Keratinocyte (primary cell): ENCODE measurements around the gene YAP1. TPM values are rescaled to one million over a fixed set of nuclear protein-coding genes. Genes with fewer than 3 reads are reported as not detected.
A peak's percentile ranks its signal among the peaks of the same experiment; 100 is the strongest.

ENCODE experiments used
- DNase-seq: peaks from one replicate; pipeline ENCODE4 v3.0.0-alpha.2; 2011; ENCODE audit warnings: low read depth, missing footprints, low spot score
- FAIRE-seq: peaks from 2 replicates; lab custom pipeline; 2011; peaks lifted over from hg19 to GRCh38; lab: Jason Lieb, UNC
- H2AFZ ChIP-seq: 2 replicates; pipeline ENCODE4 v1.6.0; 2012; ENCODE audit warnings: low read length, control low read depth, inconsistent platforms; ENCODE audit not compliant: control insufficient read depth
- H3K27ac ChIP-seq: 2 replicates; pipeline ENCODE4 v1.5.1; 2011; ENCODE audit warnings: low read length; ENCODE audit not compliant: control insufficient read depth, insufficient read depth
- H3K27me3 ChIP-seq: 3 replicates; pipeline ENCODE4 v1.6.0; 2011; ENCODE audit warnings: low read length; ENCODE audit not compliant: control insufficient read depth, insufficient read depth; ENCODE audit errors: extremely low read depth
- H3K36me3 ChIP-seq, 2 experiments: 2 replicates in 1 of 2; 3 replicates in 1 of 2; pipeline ENCODE4 v1.5.1; 2011; ENCODE audit warnings: low read length in 2 of 2, mild to moderate bottlenecking in 1 of 2; ENCODE audit not compliant: control insufficient read depth in 2 of 2, insufficient read depth in 2 of 2; ENCODE audit errors: extremely low read depth in 1 of 2
- H3K4me1 ChIP-seq: 3 replicates; pipeline ENCODE4 v1.5.1; 2011; ENCODE audit warnings: low read length; ENCODE audit not compliant: control insufficient read depth, insufficient read depth; ENCODE audit errors: extremely low read depth
- H3K4me2 ChIP-seq: 3 replicates; pipeline ENCODE4 v1.6.0; 2011; ENCODE audit warnings: low read depth, low read length; ENCODE audit not compliant: control insufficient read depth, insufficient read depth; ENCODE audit errors: extremely low read depth
- H3K4me3 ChIP-seq, 3 experiments: fragments of 200-600 bp in 1 of 3; sonication (generic) in 1 of 3; 2 replicates in 2 of 3; 3 replicates in 1 of 3; pipeline ENCODE4 v1.5.1; 2011 to 2016; ENCODE audit warnings: low read length in 3 of 3, mild to moderate bottlenecking in 3 of 3, control low read depth in 2 of 3, inconsistent platforms in 1 of 3, low read depth in 1 of 3, mixed read lengths in 1 of 3, mixed run types in 1 of 3, moderate library complexity in 1 of 3; ENCODE audit not compliant: control insufficient read depth in 2 of 3, insufficient read depth in 2 of 3; ENCODE audit errors: extremely low read depth in 1 of 3
- H3K79me2 ChIP-seq: 2 replicates; pipeline ENCODE4 v1.6.0; 2012; ENCODE audit warnings: low read length; ENCODE audit not compliant: control insufficient read depth, insufficient read depth
- H3K9ac ChIP-seq: 3 replicates; pipeline ENCODE4 v1.6.0; 2011; ENCODE audit warnings: low read length; ENCODE audit not compliant: control insufficient read depth, insufficient read depth; ENCODE audit errors: extremely low read depth
- H3K9me1 ChIP-seq: 3 replicates; pipeline ENCODE4 v1.6.0; 2011; ENCODE audit warnings: low read length; ENCODE audit not compliant: control insufficient read depth, insufficient read depth; ENCODE audit errors: extremely low read depth
- H3K9me3 ChIP-seq: 2 replicates; pipeline ENCODE4 v1.5.1; 2012; ENCODE audit warnings: low read depth, low read length; ENCODE audit not compliant: control insufficient read depth
- H4K20me1 ChIP-seq: 3 replicates; pipeline ENCODE4 v1.6.0; 2011; ENCODE audit warnings: low read length; ENCODE audit not compliant: control insufficient read depth, insufficient read depth; ENCODE audit errors: extremely low read depth
- CTCF ChIP-seq, 3 experiments: IDR thresholded peaks in 1 of 3; conservative IDR thresholded peaks in 1 of 3; optimal IDR thresholded peaks in 1 of 3; 2 replicates in 2 of 3; 3 replicates in 1 of 3; pipeline versions ENCODE3 to v1.5.1; 2011; ENCODE audit warnings: low read length in 3 of 3, mild to moderate bottlenecking in 3 of 3, moderate library complexity in 2 of 3, control low read depth in 1 of 3, inconsistent platforms in 1 of 3; ENCODE audit not compliant: insufficient read depth in 2 of 3; ENCODE audit errors: extremely low read depth in 1 of 3
- EZH2 ChIP-seq: IDR thresholded peaks from one replicate; pipeline ENCODE4 v1.6.1; 2012; ENCODE audit warnings: inconsistent platforms, mild to moderate bottlenecking, low read length, moderate library complexity
- dilution Hi-C: fragments of 300-500 bp; cut with MboI; formaldehyde crosslinking; loops from one replicate; pipeline ENCODE4 v1.7.0; 2020; ENCODE audit warnings: low sequenced_read_pairs; ENCODE audit not compliant: extremely low pct_ligation_motif_present
- polyA plus RNA-seq, 5 experiments: library from polyadenylated mRNA; depleted of rRNA in 3 of 5; stranded (reverse) in 3 of 5; stranded (forward) in 1 of 5; unstranded in 1 of 5; fragments of >200 nt; gene quantifications; 1 replicate in 1 of 5; 2 replicates in 3 of 5; 3 replicates in 1 of 5; pipeline versions ENCODE4 v1.2.1 to v1.2.3, GENCODE V29; 2011 to 2012; ENCODE audit warnings: missing spikeins in 2 of 5, low read depth in 1 of 5, low replicate concordance in 1 of 5

YAP1 gene
- polyA plus RNA-seq, 1 donor (not counting 4 experiments of a cell fraction or from before 2014, with no cell fraction given) = 105 TPM

GRCh38 chr11:102244681-102245409 is 134.6 kb downstream of the YAP1 start:
- peak overlapping the region; percentile 36 for H3K9ac ChIP-seq
- H3K4me3 ChIP-seq = no peak overlapping the region
- no peak for TF ChIP-seq EZH2
- no peak for TF ChIP-seq CTCF (optimal IDR thresholded peaks at IDR 0.05 in 1 of 3, IDR thresholded peaks at IDR 0.05 in 1 of 3, conservative IDR thresholded peaks at IDR 0.05 in 1 of 3; ENCODE audit: extremely low read depth in 1 of 3, insufficient read depth in 2 of 3, low read length in 3 of 3)
- no peaks in the 10 kb centered on the region for H3K27me3 ChIP-seq
- H3K4me1 ChIP-seq = peaks cover 15% of the 10 kb centered on the region
- dilution Hi-C loops = no loop called here
- peak overlapping the region; percentile 68 for H3K27ac ChIP-seq
- no peaks in the 10 kb centered on the region for H3K9me1 ChIP-seq
- H3K36me3 ChIP-seq = no peaks in the 10 kb centered on the region
- H3K79me2 ChIP-seq = no peaks in the 10 kb centered on the region
- peak overlapping the region; percentile 70 for H3K4me2 ChIP-seq
- peak overlapping the region; percentile 32 for H2AFZ ChIP-seq
- no peaks in the 10 kb centered on the region for H3K9me3 ChIP-seq
- no peaks in the 10 kb centered on the region for H4K20me1 ChIP-seq
- peak; percentile 81 for FAIRE-seq
- no peak for DNase-seq

GRCh38 chr11:102251423-102251822 is 141.2 kb downstream of the YAP1 start:
- H3K9ac ChIP-seq = no peak overlapping the region
- no peak overlapping the region for H3K27ac ChIP-seq
- no peaks in the 10 kb centered on the region for H3K27me3 ChIP-seq
- no peak overlapping the region for H2AFZ ChIP-seq
- no peak overlapping the region for H3K4me3 ChIP-seq
- dilution Hi-C loops = no loop called here
- no peaks in the 10 kb centered on the region for H3K36me3 ChIP-seq
- DNase-seq (no peak), FAIRE-seq (no peak)
- no peak overlapping the region for H3K4me2 ChIP-seq
- H3K9me1 ChIP-seq = no peaks in the 10 kb centered on the region
- H3K79me2 ChIP-seq = no peaks in the 10 kb centered on the region
- no peaks in the 10 kb centered on the region for H3K9me3 ChIP-seq
- H4K20me1 ChIP-seq = no peaks in the 10 kb centered on the region
- TF ChIP-seq CTCF (optimal IDR thresholded peaks at IDR 0.05 in 1 of 3, IDR thresholded peaks at IDR 0.05 in 1 of 3, conservative IDR thresholded peaks at IDR 0.05 in 1 of 3; ENCODE audit: extremely low read depth in 1 of 3, insufficient read depth in 2 of 3, low read length in 3 of 3) = no peak
- no peak for TF ChIP-seq EZH2
- peaks cover 27% of the 10 kb centered on the region for H3K4me1 ChIP-seq
